ENCODE results near the gene ELOVL3. TPM values are rescaled to one million over a fixed set of nuclear protein-coding genes. Genes with fewer than 3 reads are reported as not detected.

The ELOVL3 gene
- total RNA-seq, 2 donors from 2014 or later, result 0.24 TPM; not detected in 1

GRCh38 chr10:102242118-102242485 is 16.0 kb downstream of the ELOVL3 start:
- intact Hi-C loops (cut with DNase I), result no loop called here
- H3K27ac ChIP-seq, result no peak overlapping the region
- no peaks in the 10 kb centered on the region for H3K9me3 ChIP-seq
- no peaks in the 10 kb centered on the region for H3K36me3 ChIP-seq
- no peak for DNase-seq
- peak overlapping the region; percentile 13 to 22 for H3K9ac ChIP-seq (ENCODE audit: low read depth in 2 of 2, low read length in 2 of 2)
- TF ChIP-seq, protein P1, sequence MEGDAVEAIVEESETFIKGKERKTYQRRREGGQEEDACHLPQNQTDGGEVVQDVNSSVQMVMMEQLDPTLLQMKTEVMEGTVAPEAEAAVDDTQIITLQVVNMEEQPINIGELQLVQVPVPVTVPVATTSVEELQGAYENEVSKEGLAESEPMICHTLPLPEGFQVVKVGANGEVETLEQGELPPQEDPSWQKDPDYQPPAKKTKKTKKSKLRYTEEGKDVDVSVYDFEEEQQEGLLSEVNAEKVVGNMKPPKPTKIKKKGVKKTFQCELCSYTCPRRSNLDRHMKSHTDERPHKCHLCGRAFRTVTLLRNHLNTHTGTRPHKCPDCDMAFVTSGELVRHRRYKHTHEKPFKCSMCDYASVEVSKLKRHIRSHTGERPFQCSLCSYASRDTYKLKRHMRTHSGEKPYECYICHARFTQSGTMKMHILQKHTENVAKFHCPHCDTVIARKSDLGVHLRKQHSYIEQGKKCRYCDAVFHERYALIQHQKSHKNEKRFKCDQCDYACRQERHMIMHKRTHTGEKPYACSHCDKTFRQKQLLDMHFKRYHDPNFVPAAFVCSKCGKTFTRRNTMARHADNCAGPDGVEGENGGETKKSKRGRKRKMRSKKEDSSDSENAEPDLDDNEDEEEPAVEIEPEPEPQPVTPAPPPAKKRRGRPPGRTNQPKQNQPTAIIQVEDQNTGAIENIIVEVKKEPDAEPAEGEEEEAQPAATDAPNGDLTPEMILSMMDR (IDR thresholded peaks at IDR 0.05), result no peak
- peaks cover 23% of the 10 kb centered on the region for H3K27me3 ChIP-seq
- peaks cover 22% of the 10 kb centered on the region for H3K4me1 ChIP-seq
- H3K4me3 ChIP-seq, result peak overlapping the region; percentile 52

- DNase-seq, result no peak
- no peaks in the 10 kb centered on the region for H3K36me3 ChIP-seq
- H3K9me3 ChIP-seq, result no peaks in the 10 kb centered on the region
- H3K27me3 ChIP-seq, result peaks cover 23% of the 10 kb centered on the region
- H3K9ac ChIP-seq (ENCODE audit: low read depth in 2 of 2, low read length in 2 of 2), result no peak overlapping the region
- no peak overlapping the region for H3K27ac ChIP-seq
- H3K4me3 ChIP-seq, result no peak overlapping the region
- intact Hi-C loops (cut with DNase I), result no loop called here
- H3K4me1 ChIP-seq, result peaks cover 32% of the 10 kb centered on the region
- TF ChIP-seq, protein P1 (IDR thresholded peaks at IDR 0.05), result no peak
Observed at GRCh38 chr10:102243309-102243708, 17.2 kb downstream of the ELOVL3 start.

DNA sequence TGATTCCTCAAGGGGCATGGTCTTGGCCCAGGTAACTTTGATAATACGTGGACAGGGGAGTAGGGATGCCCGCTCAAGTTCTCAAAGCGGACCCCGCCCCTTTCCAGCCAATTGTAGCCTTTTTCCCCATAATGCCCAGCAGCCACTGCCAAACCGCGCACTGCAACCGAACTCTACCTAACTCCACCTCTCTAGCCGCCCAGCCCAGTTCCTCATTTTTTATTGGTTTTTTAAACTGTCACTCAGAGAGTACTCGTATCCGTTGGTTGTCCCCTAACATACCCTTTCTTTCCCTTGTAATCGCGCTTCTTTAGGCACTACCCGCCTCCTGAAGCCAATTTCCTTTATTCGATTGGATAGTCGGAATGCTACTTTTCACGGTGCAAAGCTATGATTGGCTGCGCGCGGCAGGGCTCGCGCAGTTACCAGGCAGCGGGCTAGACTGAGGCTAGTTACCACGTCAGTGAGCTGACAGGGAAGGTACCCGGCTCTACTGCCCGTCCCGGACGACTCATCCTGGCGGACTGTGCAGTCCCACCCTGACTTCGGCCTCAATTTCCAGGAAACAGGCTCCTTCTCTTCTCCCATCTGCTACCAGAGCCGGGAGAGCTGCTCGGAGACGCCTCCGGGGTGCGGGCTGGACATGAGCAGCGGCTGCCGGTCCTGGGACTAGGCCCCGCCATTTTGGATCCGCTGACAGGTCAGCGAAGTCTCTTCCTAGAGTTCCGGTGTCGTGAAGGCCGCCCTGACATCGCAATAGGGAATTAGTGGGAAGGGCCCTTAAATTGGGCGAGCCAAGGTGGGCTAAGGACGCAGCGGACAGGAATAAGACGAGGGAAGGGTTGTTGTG is 19.2 kb downstream of the ELOVL3 start, which contains the start of gene GBF1:
Gene GBF1, plus strand, starts transcription at position 451 of the 850 bp plus-strand sequence. CDS start 13,407 bp downstream, outside the sequence.
- H3K27me3 ChIP-seq, result peaks cover 11% of the 10 kb centered on the region
- peak within 1 kb of the TSS; percentile 100 for H3K4me3 ChIP-seq
- TF ChIP-seq, protein P1 (IDR thresholded peaks at IDR 0.05), result no peak
- peak; percentile 95 for DNase-seq
- H3K4me1 ChIP-seq, result peaks cover 32% of the 10 kb centered on the region
- peak within 1 kb of the TSS; percentile 95 for H3K27ac ChIP-seq
- no peaks in the 10 kb centered on the region for H3K9me3 ChIP-seq
- intact Hi-C loops (cut with DNase I), result no loop called here
- H3K9ac ChIP-seq (ENCODE audit: low read depth in 2 of 2, low read length in 2 of 2), result peak within 1 kb of the TSS; percentile 84 to 92
- H3K36me3 ChIP-seq, result no peaks in the 10 kb centered on the region

DNA sequence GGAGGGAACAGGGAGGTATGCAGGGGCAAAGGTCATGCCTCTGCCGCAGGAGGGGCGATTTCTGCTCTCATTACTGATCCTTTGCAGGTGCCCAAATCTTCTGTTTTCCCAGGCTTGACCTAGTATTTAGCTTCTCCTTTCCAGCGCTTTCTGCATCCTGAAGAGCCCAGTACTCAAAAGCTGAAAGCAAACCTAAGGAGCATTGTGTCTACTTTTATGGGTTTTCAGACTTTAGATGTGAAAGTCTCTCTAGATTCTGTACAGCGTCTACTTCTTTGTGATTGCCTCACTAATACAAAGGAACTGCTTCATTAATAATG is 19.8 kb downstream of the ELOVL3 start:
- H3K4me1 ChIP-seq, result peaks cover 30% of the 10 kb centered on the region
- peak overlapping the region; percentile 84 to 92 for H3K9ac ChIP-seq (ENCODE audit: low read depth in 2 of 2, low read length in 2 of 2)
- H3K36me3 ChIP-seq, result no peaks in the 10 kb centered on the region
- TF ChIP-seq, protein P1 (IDR thresholded peaks at IDR 0.05), result no peak
- H3K4me3 ChIP-seq, result peak overlapping the region; percentile 100
- intact Hi-C loops (cut with DNase I), result no loop called here
- peaks cover 5% of the 10 kb centered on the region for H3K27me3 ChIP-seq
- no peak for DNase-seq
- no peaks in the 10 kb centered on the region for H3K9me3 ChIP-seq
- peak overlapping the region; percentile 95 for H3K27ac ChIP-seq

DNA sequence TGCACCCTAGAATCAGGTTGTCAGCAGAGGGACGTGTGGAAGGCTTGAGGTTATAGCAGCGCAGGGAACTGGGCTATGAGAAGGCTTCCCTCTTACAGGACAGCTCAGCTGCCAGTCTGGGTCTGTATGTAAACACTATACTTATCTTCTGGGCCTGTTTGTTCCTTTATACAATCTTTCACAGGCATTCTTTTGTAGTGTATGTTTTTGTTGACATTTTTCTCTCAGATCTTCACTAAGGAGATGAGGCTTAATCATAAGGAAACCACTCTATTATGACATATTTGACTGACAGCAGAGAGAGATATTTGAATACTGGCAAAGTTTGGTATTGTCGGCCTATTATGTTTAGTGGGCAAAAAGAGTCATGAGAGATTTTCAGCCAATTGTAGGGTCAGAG is 20.2 kb downstream of the ELOVL3 start:
- DNase-seq, result peak; percentile 40
- peak overlapping the region; percentile 84 to 92 for H3K9ac ChIP-seq (ENCODE audit: low read depth in 2 of 2, low read length in 2 of 2)
- H3K27ac ChIP-seq, result peak overlapping the region; percentile 95
- intact Hi-C loops (cut with DNase I), result no loop called here
- TF ChIP-seq, protein P1 (IDR thresholded peaks at IDR 0.05), result no peak
- no peaks in the 10 kb centered on the region for H3K36me3 ChIP-seq
- H3K4me1 ChIP-seq, result peaks cover 26% of the 10 kb centered on the region
- no peaks in the 10 kb centered on the region for H3K9me3 ChIP-seq
- H3K4me3 ChIP-seq, result peak overlapping the region; percentile 100
- H3K27me3 ChIP-seq, result peaks cover 1% of the 10 kb centered on the region

Measured in colonic mucosa (tissue), 4 donors.